Measurements from ENCODE around the gene STOX2. TPM values are rescaled to one million over a fixed set of nuclear protein-coding genes. Genes with fewer than 3 reads are reported as not detected.

STOX2 gene
- total and polyA plus RNA-seq, 10 of the 15 experiments (the other 5 are each of a cell fraction or from before 2014, with no cell fraction given) = 0.01 to 1.2 (median 0.18) TPM; not detected in 4

DNA sequence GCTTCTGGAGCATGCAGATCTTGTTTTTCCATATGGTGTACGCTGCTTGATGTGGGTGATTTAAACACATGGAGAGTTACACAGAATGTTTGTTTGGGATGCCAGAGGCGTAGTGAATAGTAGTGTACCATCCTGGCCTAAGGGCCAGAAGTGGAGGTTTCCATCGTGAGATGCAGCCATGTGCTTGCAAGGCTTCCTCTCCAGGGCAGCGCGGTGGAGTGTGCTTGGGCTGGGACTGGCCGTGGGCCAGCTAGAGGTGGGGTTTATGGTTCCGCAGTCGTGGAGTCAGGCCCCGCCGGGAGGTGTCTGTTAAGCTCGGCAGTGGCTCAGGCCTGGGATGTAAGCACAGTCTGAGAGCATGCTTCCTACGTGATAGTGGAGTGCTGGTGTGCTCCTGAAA is 14.0 kb downstream of the STOX2 start (continued):
- no peak for TF ChIP-seq ZBTB11 (CRISPR knock-in tag; IDR thresholded peaks at IDR 0.05)
- no peak for TF ChIP-seq CBX3 (IDR thresholded peaks at IDR 0.05; ENCODE audit: borderline replicate concordance, low read depth)
- TF ChIP-seq ZBTB33 (IDR thresholded peaks at IDR 0.05) = no peak
- TF ChIP-seq CBFB (IDR thresholded peaks at IDR 0.05; ENCODE audit: low read depth) = no peak
- TF ChIP-seq SMAD1 (IDR thresholded peaks at IDR 0.05; ENCODE audit: low read depth, partially characterized antibody) = no peak
- TF ChIP-seq SUZ12 (IDR thresholded peaks at IDR 0.05; ENCODE audit: unreplicated experiment) = no peak
- no peak for TF ChIP-seq BCL11A (IDR thresholded peaks at IDR 0.05; ENCODE audit: low read depth, low read length)
- TF ChIP-seq ATF2 (IDR thresholded peaks at IDR 0.05; ENCODE audit: low read length) = no peak
- TF ChIP-seq HCFC1 (IDR thresholded peaks at IDR 0.05; ENCODE audit: low read length) = no peak
- TF ChIP-seq STAT1 (conservative IDR thresholded peaks at IDR 0.05) = no peak
- no peak for TF ChIP-seq RAD51 (IDR thresholded peaks at IDR 0.05)
- no peak for TF ChIP-seq MTA2 (IDR thresholded peaks at IDR 0.05; ENCODE audit: low read depth)
- no peak for TF ChIP-seq SPI1 (IDR thresholded peaks at IDR 0.05; ENCODE audit: borderline replicate concordance, insufficient read depth, low read depth, low read length)

Measured in GM12878 (cell line).